ENCODE results near the gene NUMBL. TPM values are rescaled to one million over a fixed set of nuclear protein-coding genes. Genes with fewer than 3 reads are reported as not detected.
A peak's percentile ranks its signal among the peaks of the same experiment; 100 is the strongest.
"Not testable (repeated sequence)": the region's sequence is repeated elsewhere in the genome, so short reads cannot be mapped to it uniquely, and the experiment has no call there.

The NUMBL gene
- total and polyA plus RNA-seq, 7 experiments from 2014 or later, result 0.28 to 28.6 (median 9.5) TPM

GRCh38 chr19:40732304-40732703, 41.9 kb upstream of the NUMBL start:
- ChIA-PET POLR2A (interaction anchor here (1.9 kb wide), 1 partner anchor 46 kb away, joined by 6 read pairs; the partner anchor contains the start of gene RAB4B), CTCF (interaction anchor here (0.6 to 0.8 kb wide), 3 partner anchors 10 to 424 kb away, joined by 3 read pairs; no protein-coding TSS in a partner anchor)
- ATAC-seq; H3K9me3 Mint-ChIP-seq; intact Hi-C loops (cut with micrococcal nuclease); H3K27me3 ChIP-seq (ENCODE audit: control insufficient read depth in 2 of 2, insufficient read depth in 2 of 2, low read length in 2 of 2); H3K4me3 ChIP-seq (ENCODE audit: low read length); H3K27me3 Mint-ChIP-seq; H3K9me3 ChIP-seq (ENCODE audit: control insufficient read depth in 2 of 3, low read length in 3 of 3); H3K27ac ChIP-seq (ENCODE audit: low read depth, low read length); H3K4me1 Mint-ChIP-seq; H3K27ac Mint-ChIP-seq; DNase-seq; H3K4me1 ChIP-seq (ENCODE audit: control insufficient read depth in 2 of 2, insufficient read depth in 2 of 2, low read length in 2 of 2); H3K4me3 Mint-ChIP-seq: not testable (repeated sequence)
- H3K36me3 Mint-ChIP-seq, result peaks cover 4 to 50% (median 30%) of the 10 kb centered on the region in 5 donors
- H3K36me3 ChIP-seq (ENCODE audit: control insufficient read depth in 2 of 3, insufficient read depth in 3 of 3, low read length in 3 of 3), result peaks cover 0 to 66% (median 0%) of the 10 kb centered on the region in 3 experiments

- DNase-seq; H3K4me3 Mint-ChIP-seq; H3K9me3 Mint-ChIP-seq; H3K27ac Mint-ChIP-seq; intact Hi-C loops (cut with micrococcal nuclease); POLR2A ChIA-PET; H3K27me3 Mint-ChIP-seq; H3K27ac ChIP-seq (ENCODE audit: low read depth, low read length); H3K4me1 Mint-ChIP-seq; H3K4me1 ChIP-seq (ENCODE audit: control insufficient read depth in 2 of 2, insufficient read depth in 2 of 2, low read length in 2 of 2); H3K4me3 ChIP-seq (ENCODE audit: low read length); H3K27me3 ChIP-seq (ENCODE audit: control insufficient read depth in 2 of 2, insufficient read depth in 2 of 2, low read length in 2 of 2); H3K9me3 ChIP-seq (ENCODE audit: control insufficient read depth in 2 of 3, low read length in 3 of 3); CTCF ChIA-PET; ATAC-seq: not testable (repeated sequence)
- H3K36me3 Mint-ChIP-seq, result peaks cover 4 to 54% (median 25%) of the 10 kb centered on the region in 5 donors
- H3K36me3 ChIP-seq (ENCODE audit: control insufficient read depth in 2 of 3, insufficient read depth in 3 of 3, low read length in 3 of 3), result peaks cover 0 to 53% (median 0%) of the 10 kb centered on the region in 3 experiments
These were observed 39.6 kb upstream of the NUMBL start for GRCh38 chr19:40730065-40730464.

GRCh38 chr19:40726279-40726678, 35.8 kb upstream of the NUMBL start:
- peaks cover 0 to 22% (median 6%) of the 10 kb centered on the region in 3 experiments for H3K36me3 ChIP-seq (ENCODE audit: control insufficient read depth in 2 of 3, insufficient read depth in 3 of 3, low read length in 3 of 3)
- DNase-seq (no peak), ATAC-seq (no peak)
- H3K9me3 ChIP-seq (ENCODE audit: control insufficient read depth in 2 of 3, low read length in 3 of 3), result no peaks in the 10 kb centered on the region
- H3K4me3 ChIP-seq (ENCODE audit: low read length), result no peak overlapping the region
- H3K4me1 ChIP-seq (ENCODE audit: control insufficient read depth in 2 of 2, insufficient read depth in 2 of 2, low read length in 2 of 2), result peaks cover 0 to 4% of the 10 kb centered on the region in 2 donors
- POLR2A ChIA-PET, result no interaction called here
- CTCF ChIA-PET, result interaction anchor here (0.7 kb wide), 1 partner anchor 92 kb away, joined by 3 read pairs; no protein-coding TSS in a partner anchor
- H3K36me3 Mint-ChIP-seq, result peaks cover 3 to 50% (median 20%) of the 10 kb centered on the region in 5 donors
- H3K27ac ChIP-seq (ENCODE audit: low read depth, low read length), result no peak overlapping the region
- H3K27me3 Mint-ChIP-seq, result no peaks in the 10 kb centered on the region
- intact Hi-C loops (cut with micrococcal nuclease), result no loop called here
- H3K4me1 Mint-ChIP-seq, result peaks cover 5 to 29% (median 17%) of the 10 kb centered on the region in 7 donors
- no peaks in the 10 kb centered on the region for H3K27me3 ChIP-seq (ENCODE audit: control insufficient read depth in 2 of 2, insufficient read depth in 2 of 2, low read length in 2 of 2)
- no peak overlapping the region for H3K27ac Mint-ChIP-seq
- H3K4me3 Mint-ChIP-seq, result no peak overlapping the region
- H3K9me3 Mint-ChIP-seq, result peaks cover 0 to 5% (median 0%) of the 10 kb centered on the region in 11 donors

- no peaks in the 10 kb centered on the region for H3K27me3 Mint-ChIP-seq
- H3K9me3 Mint-ChIP-seq, result peaks cover 0 to 5% (median 0%) of the 10 kb centered on the region in 11 donors
- peaks cover 0 to 8% of the 10 kb centered on the region in 2 donors for H3K4me1 ChIP-seq (ENCODE audit: control insufficient read depth in 2 of 2, insufficient read depth in 2 of 2, low read length in 2 of 2)
- CTCF ChIA-PET, result no interaction called here
- no peak overlapping the region for H3K27ac ChIP-seq (ENCODE audit: low read depth, low read length)
- POLR2A ChIA-PET, result interaction anchor here (0.6 to 0.7 kb wide), 2 partner anchors 28 to 57 kb away, joined by 3 read pairs; no protein-coding TSS in a partner anchor
- H3K36me3 ChIP-seq (ENCODE audit: control insufficient read depth in 2 of 3, insufficient read depth in 3 of 3, low read length in 3 of 3), result peaks cover 0 to 12% (median 6%) of the 10 kb centered on the region in 3 experiments
- H3K27me3 ChIP-seq (ENCODE audit: control insufficient read depth in 2 of 2, insufficient read depth in 2 of 2, low read length in 2 of 2), result no peaks in the 10 kb centered on the region
- H3K9me3 ChIP-seq (ENCODE audit: control insufficient read depth in 2 of 3, low read length in 3 of 3), result no peaks in the 10 kb centered on the region
- no peak for ATAC-seq
- H3K4me1 Mint-ChIP-seq, result peaks cover 15 to 42% (median 29%) of the 10 kb centered on the region in 7 donors
- no peak overlapping the region for H3K27ac Mint-ChIP-seq
- no peak overlapping the region for H3K4me3 ChIP-seq (ENCODE audit: low read length)
- DNase-seq, result no peak
- H3K36me3 Mint-ChIP-seq, result peaks cover 0 to 51% (median 12%) of the 10 kb centered on the region in 5 donors
- intact Hi-C loops (cut with micrococcal nuclease), result no loop called here
- no peak overlapping the region for H3K4me3 Mint-ChIP-seq
These were observed 34.4 kb upstream of the NUMBL start for GRCh38 chr19:40724855-40725254.

- Histone ChIP-seq H3K4me1 (ENCODE audit: control insufficient read depth in 2 of 2, insufficient read depth in 2 of 2, low read length in 2 of 2) (peaks cover 0 to 13% of the 10 kb centered on the region in 2 donors), H3K27ac (ENCODE audit: low read depth, low read length) (no peak overlapping the region), H3K27me3 (ENCODE audit: control insufficient read depth in 2 of 2, insufficient read depth in 2 of 2, low read length in 2 of 2) (no peaks in the 10 kb centered on the region), H3K9me3 (ENCODE audit: control insufficient read depth in 2 of 3, low read length in 3 of 3) (no peaks in the 10 kb centered on the region), H3K36me3 (ENCODE audit: control insufficient read depth in 2 of 3, insufficient read depth in 3 of 3, low read length in 3 of 3) (peaks cover 0 to 12% (median 6%) of the 10 kb centered on the region in 3 experiments), H3K4me3 (ENCODE audit: low read length) (no peak overlapping the region)
- ChIA-PET CTCF (no interaction called here), POLR2A (interaction anchor here (0.7 kb wide), 1 partner anchor 28 kb away, joined by 3 read pairs; no protein-coding TSS in a partner anchor)
- intact Hi-C loops (cut with micrococcal nuclease), result no loop called here
- H3K4me3 Mint-ChIP-seq, result no peak overlapping the region
- H3K36me3 Mint-ChIP-seq, result peaks cover 0 to 51% (median 12%) of the 10 kb centered on the region in 5 donors
- no peak overlapping the region for H3K27ac Mint-ChIP-seq
- H3K27me3 Mint-ChIP-seq, result no peaks in the 10 kb centered on the region
- peaks cover 15 to 47% (median 34%) of the 10 kb centered on the region in 7 donors for H3K4me1 Mint-ChIP-seq
- ATAC-seq (no peak), DNase-seq (no peak)
- peaks cover 0 to 5% (median 0%) of the 10 kb centered on the region in 11 donors for H3K9me3 Mint-ChIP-seq
These were observed 33.9 kb upstream of the NUMBL start for GRCh38 chr19:40724315-40724714.

GRCh38 chr19:40723661-40724254, 33.3 kb upstream of the NUMBL start:
- intact Hi-C loops (cut with micrococcal nuclease), result no loop called here
- H3K36me3 ChIP-seq (ENCODE audit: control insufficient read depth in 2 of 3, insufficient read depth in 3 of 3, low read length in 3 of 3), result peaks cover 0 to 8% (median 6%) of the 10 kb centered on the region in 3 experiments
- H3K27me3 ChIP-seq (ENCODE audit: control insufficient read depth in 2 of 2, insufficient read depth in 2 of 2, low read length in 2 of 2), result no peaks in the 10 kb centered on the region
- H3K4me3 ChIP-seq (ENCODE audit: low read length), result no peak overlapping the region
- CTCF ChIA-PET, result no interaction called here
- Mint-ChIP-seq H3K36me3 (peaks cover 0 to 51% (median 12%) of the 10 kb centered on the region in 5 donors), H3K4me3 (peak overlapping the region in 1 of 10 donors; percentile 40), H3K4me1 (peaks cover 15 to 53% (median 40%) of the 10 kb centered on the region in 7 donors), H3K27me3 (no peaks in the 10 kb centered on the region), H3K9me3 (peaks cover 0 to 5% (median 0%) of the 10 kb centered on the region in 11 donors), H3K27ac (peak overlapping the region in 2 of 9 donors; percentile 23 to 51)
- ATAC-seq (no peak), DNase-seq (no peak)
- POLR2A ChIA-PET, result no interaction called here
- peaks cover 5 to 15% of the 10 kb centered on the region in 2 donors for H3K4me1 ChIP-seq (ENCODE audit: control insufficient read depth in 2 of 2, insufficient read depth in 2 of 2, low read length in 2 of 2)
- H3K27ac ChIP-seq (ENCODE audit: low read depth, low read length), result no peak overlapping the region
- no peaks in the 10 kb centered on the region for H3K9me3 ChIP-seq (ENCODE audit: control insufficient read depth in 2 of 3, low read length in 3 of 3)

All from naive thymus-derived CD4-positive, alpha-beta T cell (primary cell).